NCI-H345 (cell line): ENCODE data around the gene ZNF19.

Experiments
- DNase-seq: peaks from one replicate; lab custom pipeline; 2025; lab: John Stamatoyannopoulos, UW

ZNF19 gene

DNA sequence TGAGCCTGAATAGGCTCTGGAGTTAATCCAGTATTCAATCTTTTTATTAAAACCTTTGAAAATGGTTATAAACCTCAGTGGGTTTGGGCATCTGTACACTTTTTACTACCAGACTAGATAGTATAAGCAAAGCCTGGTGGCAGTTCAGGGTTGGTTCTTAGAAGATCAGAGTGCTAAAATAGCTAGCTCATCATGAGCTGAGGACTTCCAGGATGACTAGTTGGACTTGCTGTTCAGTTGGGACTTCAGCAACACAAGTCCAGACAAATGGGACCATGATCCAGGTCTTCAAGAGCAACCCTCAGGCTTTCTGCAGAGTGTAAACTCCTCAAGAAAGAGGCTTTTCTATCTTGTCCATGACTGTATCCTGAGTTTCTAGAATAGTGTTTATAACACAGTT is 1.2 kb upstream of the ZNF19 start:
- no peak for DNase-seq

GRCh38 chr16:71484006-71484893 is 4.9 kb downstream of the ZNF19 start:
- DNase-seq: peak; percentile 85

DNA sequence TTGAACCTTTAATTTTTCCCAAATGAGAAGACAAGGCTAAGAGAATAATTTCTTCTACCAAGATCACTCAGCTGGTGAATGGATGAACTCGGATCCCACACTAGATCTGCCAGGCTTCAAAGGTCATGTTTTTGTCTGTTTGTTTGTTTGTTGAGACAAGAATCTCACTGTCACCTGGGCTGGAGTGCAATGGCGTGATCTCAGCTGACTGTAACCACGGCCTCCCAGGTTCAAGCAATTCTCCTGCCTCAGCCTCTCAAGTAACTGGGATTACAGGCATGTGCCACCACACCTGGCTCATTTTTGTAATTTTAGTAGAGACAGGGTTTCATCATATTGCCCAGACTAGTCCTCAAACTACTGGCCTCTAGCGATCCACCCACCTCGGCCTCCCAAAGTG is 6.6 kb downstream of the ZNF19 start:
- no peak for DNase-seq

DNA sequence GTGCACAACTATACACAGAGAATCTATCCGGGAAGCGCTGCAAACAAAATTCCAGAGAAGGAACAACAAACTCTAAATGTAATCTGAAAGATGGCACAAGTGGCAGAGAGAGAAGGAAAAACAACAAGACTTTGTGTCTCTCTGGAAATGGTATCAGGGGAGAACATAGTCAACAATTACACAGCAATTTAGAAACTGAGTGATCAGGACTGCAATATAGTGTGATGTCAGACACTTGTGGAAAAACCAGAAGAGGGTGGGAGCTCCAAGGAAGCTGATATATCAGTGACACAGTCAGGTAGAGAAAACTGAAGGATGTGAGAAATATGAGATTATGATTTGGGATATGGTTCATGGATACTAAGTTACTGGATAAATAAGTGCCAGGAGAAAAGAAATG is 8.2 kb downstream of the ZNF19 start:
- DNase-seq: no peak

DNA sequence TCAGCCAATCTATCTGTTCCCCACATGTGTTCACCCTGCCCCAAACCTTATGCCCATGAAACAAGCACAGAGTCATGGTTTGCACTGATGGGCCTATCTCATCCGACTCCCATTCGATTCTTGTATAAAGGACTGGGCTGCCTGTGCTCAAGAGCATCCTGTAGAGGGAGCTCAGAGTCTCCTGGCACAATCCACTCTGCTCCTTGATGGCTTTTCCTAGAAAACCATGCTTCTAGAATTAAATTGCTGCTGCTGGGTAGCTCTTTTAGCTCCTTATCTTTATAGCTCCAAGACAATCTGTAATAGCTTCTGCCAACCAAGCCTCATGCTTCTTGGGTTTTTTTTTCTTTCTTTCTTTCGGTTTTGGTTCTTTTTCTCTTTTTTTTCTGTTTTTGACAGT is 9.7 kb downstream of the ZNF19 start:
- DNase-seq: peak; percentile 4

DNA sequence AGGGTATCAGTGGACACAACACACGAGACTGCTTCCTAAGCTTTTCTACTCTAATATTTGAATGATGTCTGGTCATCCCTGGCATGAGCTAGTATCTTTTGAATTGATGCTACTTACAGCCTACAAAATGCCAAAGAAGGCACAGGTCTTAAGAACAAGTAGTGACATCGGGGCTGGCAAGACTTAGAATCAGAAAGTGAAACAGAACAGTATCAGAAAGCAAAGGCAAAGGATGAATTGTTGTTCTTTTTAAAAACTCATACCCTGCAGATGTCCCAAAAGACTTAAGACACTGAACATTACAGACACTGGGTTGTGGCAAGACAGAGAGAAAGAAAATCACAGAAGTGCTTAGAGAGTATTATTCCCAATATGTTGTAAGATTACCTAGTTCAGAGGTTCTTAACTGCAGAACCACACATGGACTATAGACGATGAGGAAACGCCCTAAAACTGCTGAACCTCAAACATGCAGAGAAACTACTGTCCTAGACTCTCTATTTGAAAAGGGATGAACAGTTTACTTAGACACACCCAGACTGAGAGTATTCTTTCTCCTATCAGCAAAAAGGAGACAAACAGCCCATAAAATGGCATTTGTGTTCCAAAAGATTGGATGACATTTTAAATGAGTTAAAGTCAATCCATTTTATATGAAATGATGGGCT is 12.5 kb downstream of the ZNF19 start:
- DNase-seq: no peak

DNA sequence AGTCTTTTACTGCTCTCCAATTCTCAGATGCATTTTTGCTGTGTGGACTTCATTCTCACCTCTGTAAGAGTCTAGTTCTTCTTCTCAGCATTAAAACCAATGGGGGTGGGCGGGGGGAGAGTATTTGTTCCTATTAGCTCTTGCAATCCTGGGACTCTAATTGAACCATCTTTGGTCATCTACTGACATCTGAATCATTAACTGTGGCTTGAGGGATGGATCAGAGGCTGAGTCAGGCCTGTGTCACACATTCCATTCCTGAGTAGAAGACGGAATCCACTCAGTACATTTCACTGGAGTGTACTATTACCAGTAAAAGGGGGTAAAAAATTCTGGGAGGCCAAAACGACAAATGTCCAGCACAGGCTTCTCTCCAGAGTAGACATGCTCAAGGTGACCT is 14.3 kb downstream of the ZNF19 start:
- no peak for DNase-seq

DNA sequence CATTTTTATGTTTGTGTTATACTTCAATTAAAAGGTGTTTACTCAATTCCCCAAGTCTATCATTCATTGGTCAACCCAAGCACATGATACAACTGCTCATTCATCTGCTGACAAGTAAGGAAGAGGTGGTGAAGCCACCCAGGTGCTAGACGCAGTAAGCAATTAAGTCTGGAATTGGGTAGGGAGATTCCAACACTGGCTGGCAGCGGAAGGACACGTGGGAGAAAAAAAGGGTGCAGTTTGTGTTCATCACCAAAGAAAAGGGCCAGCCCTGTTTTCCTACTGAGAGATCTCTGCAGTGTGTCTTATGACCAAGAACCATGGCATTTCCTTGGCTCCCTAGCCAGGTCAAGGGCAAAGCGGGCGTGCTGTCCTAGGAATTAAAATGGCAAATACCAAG is 15.2 kb downstream of the ZNF19 start:
- DNase-seq: no peak

GRCh38 chr16:71472931-71473330 is 16.2 kb downstream of the ZNF19 start:
- DNase-seq: no peak

- no peak for DNase-seq
Observed at GRCh38 chr16:71472051-71472450, 17.1 kb downstream of the ZNF19 start.

DNA sequence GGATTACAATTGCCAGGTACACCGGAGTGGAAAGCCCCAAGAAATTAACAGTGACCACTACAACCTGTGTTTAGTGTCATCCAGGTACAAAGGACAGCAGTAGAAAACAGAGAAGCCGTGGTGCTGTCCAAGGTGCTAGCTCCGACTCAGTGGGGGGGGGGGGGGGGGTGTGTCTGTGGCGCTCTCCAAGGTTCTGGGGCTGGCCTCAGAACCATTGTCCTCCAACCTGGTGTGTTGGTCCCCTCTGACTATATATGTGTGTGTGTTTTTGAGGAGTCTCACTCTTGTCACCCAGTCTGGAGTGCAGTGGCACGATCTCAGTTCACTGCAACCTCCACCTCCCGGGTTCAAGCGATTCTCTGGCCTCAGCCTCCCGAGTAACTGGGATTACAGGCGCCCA is 21.3 kb downstream of the ZNF19 start:
- DNase-seq: no peak

- no peak for DNase-seq
Observed at GRCh38 chr16:71464231-71464630, 24.9 kb downstream of the ZNF19 start.

- DNase-seq: peak; percentile 67
Observed at GRCh38 chr16:71461686-71462648, 27.2 kb downstream of the ZNF19 start, which contains the start of gene ZNF23. Gene ZNF23 (minus strand): TSS chr16:71462247. CDS start chr16:71456796, 5,451 bp downstream.

DNA sequence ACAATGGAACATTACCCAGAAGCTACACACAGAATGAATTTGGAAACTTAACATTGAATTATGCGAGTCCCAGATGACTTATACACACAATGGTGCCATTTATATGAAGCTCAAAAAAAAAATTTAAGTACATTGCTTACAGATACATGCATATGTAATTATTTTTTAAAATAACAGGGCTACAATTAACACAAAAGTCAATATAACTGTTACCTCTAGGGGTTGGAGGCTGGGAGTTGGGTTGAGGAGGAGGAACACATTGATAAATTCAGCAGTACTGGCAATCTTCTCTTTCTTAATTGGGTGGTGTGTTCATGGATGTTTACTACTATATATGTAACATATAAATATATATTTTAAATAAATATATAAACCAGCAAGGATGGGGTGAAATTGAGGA is 28.2 kb downstream of the ZNF19 start:
- no peak for DNase-seq

GRCh38 chr16:71460236-71460635 is 28.9 kb downstream of the ZNF19 start:
- DNase-seq: no peak

DNA sequence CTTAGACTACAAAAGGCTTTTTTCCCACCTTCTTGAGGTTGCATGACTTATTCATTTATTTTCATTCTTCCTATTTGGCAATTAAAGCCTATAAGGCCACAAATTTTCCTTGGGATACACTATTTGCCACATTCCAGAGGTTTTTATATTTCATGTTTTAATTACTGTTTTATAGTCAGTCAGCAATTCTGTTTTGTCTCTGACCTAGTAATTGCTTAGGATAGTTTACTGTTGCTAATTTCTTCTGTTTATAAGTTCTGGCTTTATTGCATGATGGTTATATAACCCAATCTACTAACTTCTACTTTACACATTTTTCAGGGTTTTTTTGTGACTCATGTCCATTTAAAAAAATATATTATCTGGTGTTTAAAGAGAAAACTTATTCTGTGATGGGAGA is 29.6 kb downstream of the ZNF19 start:
- DNase-seq: no peak

GRCh38 chr16:71456801-71457200 is 32.3 kb downstream of the ZNF19 start:
- DNase-seq: no peak

DNA sequence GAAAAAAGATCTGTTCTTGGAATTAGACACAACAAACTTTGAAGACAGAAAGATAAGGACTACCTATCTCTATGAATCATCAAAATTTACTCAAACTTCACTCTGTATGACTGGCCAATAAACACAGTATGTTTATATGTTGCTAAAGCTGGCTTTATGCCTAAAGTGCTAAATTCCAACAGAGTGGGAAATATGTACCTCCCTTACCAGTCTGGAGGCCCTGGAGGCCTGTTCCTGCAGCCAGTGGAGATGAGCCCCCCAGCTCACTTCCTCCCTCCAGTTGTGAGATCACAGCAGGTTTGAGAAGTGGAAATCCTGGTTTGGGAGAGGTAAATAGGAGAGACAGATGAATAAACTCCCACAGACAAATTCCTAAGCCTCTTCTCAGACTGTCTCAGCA is 36.1 kb downstream of the ZNF19 start:
- no peak for DNase-seq

- DNase-seq: no peak
Observed at GRCh38 chr16:71449020-71449419, 40.1 kb downstream of the ZNF19 start.

GRCh38 chr16:71448274-71448866 is 40.8 kb downstream of the ZNF19 start:
- DNase-seq: no peak

DNA sequence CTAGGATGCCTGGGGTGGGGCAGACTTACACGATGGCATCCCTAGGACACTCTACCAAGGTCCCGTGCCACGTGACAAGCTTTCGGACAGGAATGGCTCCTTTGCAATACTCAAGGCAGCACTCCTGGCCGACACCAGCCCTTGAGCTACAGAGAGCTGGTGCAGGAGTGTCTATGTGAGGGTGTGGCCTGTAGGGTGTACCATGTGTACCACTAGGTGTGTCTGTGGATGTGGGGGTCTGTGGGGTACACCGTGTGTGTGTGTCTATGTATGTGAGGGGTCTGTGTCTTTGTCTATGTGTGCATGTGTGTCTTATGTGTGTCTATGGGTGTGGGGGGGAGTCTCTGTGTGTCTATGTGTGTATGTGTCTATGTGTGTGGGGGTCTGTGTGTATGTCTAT is 45.4 kb downstream of the ZNF19 start:
- DNase-seq: no peak

DNA sequence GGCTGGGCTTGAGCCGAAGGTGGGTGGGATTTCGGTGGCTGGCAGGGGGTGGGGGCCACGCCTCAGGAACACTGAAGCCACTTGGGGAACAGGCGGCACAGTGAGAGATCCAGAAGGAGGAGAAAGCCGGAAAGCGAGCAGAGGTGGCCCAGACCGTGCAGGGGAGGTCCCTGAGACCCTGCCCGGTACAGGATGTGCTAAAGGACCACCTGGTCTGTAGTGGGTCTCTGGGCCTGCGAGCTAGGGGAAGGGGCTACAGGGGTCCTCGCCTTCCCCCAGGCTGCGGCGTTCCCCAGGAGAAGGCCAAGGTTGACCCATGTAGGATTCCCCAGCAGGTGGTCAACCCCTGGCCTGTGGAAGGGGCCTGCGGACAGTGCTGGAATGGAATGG is 47.1 kb downstream of the ZNF19 start, which contains the start of gene TLE7:
Gene TLE7 (minus strand): TSS at position 4 of the 390 bp plus-strand sequence. CDS start 8,730 bp downstream, outside the sequence.
- DNase-seq: no peak
